Calu3 (cell line): ENCODE data around the gene ABI1. TPM values are rescaled to one million over a fixed set of nuclear protein-coding genes. Genes with fewer than 3 reads are reported as not detected.

ENCODE experiments used
- BruUV-seq: library from RNA; stranded (reverse); fragments of 400-500 nt; replicated peaks from 2 replicates; lab custom pipeline; 2021; lab: Mats Ljungman, UMichigan
- CTCF ChIA-PET: fragments of 300-600 bp; sonication (Branson Sonifier 250); formaldehyde crosslinking; loops from one replicate; lab custom pipeline; 2022; ENCODE audit warnings: antibody characterized with exemption; lab: Charles Lee
- DNase-seq: peaks from one replicate; pipeline ENCODE4 v3.0.0; 2022
- H3K27ac Mint-ChIP-seq: one replicate; pipeline ENCODE4 v1.8.0; 2022; ENCODE audit warnings: mixed read lengths; ENCODE audit not compliant: unreplicated experiment
- H3K27me3 Mint-ChIP-seq: one replicate; pipeline ENCODE4 v1.8.0; 2022; ENCODE audit warnings: mixed read lengths; ENCODE audit not compliant: unreplicated experiment
- H3K36me3 Mint-ChIP-seq: one replicate; pipeline ENCODE4 v1.8.0; 2022; ENCODE audit warnings: mild to moderate bottlenecking, moderate library complexity, mixed read lengths; ENCODE audit not compliant: insufficient read depth, unreplicated experiment
- H3K4me1 Mint-ChIP-seq: one replicate; pipeline ENCODE4 v1.8.0; 2022; ENCODE audit warnings: mild to moderate bottlenecking, low read depth, mixed read lengths; ENCODE audit not compliant: unreplicated experiment
- H3K4me3 Mint-ChIP-seq: one replicate; pipeline ENCODE4 v1.8.0; 2022; ENCODE audit warnings: mild to moderate bottlenecking, low read depth, moderate library complexity, mixed read lengths; ENCODE audit not compliant: unreplicated experiment
- H3K9me3 Mint-ChIP-seq: one replicate; pipeline ENCODE4 v1.8.0; 2022; ENCODE audit warnings: low read depth, mixed read lengths; ENCODE audit not compliant: unreplicated experiment
- intact Hi-C: fragments of 100-400 bp; cut with micrococcal nuclease; formaldehyde crosslinking; loops from one replicate; pipeline ENCODE4 v1.10.0; 2022; ENCODE audit not compliant: unreplicated experiment
- total RNA-seq: library from RNA; stranded (reverse); gene quantifications from 2 replicates; pipeline ENCODE4 v1.2.3, GENCODE V29; 2022
- TF ChIP-seq, protein P1 (sequence below): fragments of 200-600 bp; IDR thresholded peaks from one replicate; pipeline ENCODE4 v1.8.0; 2022; ENCODE audit warnings: antibody characterized with exemption; ENCODE audit not compliant: unreplicated experiment

Gene ABI1
- total RNA-seq, 1 experiment from 2014 or later = 61.9 TPM

DNA sequence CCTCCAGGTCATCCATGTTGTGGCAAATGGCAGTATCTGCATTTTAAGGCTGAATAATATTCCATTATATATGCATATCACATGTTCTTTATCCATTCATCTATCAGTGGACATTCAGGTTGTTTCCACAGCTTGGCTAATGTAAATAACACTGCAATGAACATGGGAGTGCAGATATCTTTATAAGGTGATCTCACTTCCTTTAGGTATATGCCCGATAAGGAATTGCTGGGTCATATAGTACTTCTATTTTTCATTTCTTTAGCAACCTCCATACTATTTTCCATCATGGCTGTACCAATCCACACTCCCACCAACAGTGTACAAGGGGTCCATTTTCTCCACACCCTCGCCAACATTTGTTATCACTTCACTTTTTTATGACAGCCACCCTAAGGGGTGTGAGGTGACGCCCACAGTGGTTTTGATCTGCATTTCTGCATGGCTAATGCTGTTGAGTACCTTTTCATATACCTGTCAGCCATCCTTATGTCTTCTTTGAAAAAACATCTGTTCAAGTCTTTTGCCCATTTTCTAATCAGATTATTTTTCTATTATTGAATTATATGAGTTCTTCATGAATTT lies 18.9 kb downstream of the ABI1 start:
- no TSS peak for BruUV-seq
- CTCF ChIA-PET = interaction anchor here (0.7 kb wide), 1 partner anchor 88 kb away, joined by 5 read pairs; no protein-coding TSS in a partner anchor
- no peak overlapping the region for H3K27ac Mint-ChIP-seq

GRCh38 chr10:26840938-26841732 lies 19.6 kb downstream of the ABI1 start:
- H3K27ac Mint-ChIP-seq = no peak overlapping the region
- no peaks in the 10 kb centered on the region for H3K9me3 Mint-ChIP-seq
- no peak overlapping the region for H3K4me3 Mint-ChIP-seq

More for the DNA sequence above, 18.9 kb downstream of the ABI1 start:
- H3K4me1 Mint-ChIP-seq = peaks cover 23% of the 10 kb centered on the region
- H3K9me3 Mint-ChIP-seq = no peaks in the 10 kb centered on the region
- H3K27me3 Mint-ChIP-seq = no peaks in the 10 kb centered on the region
- no peak overlapping the region for H3K4me3 Mint-ChIP-seq
- intact Hi-C loops = no loop called here
- TF ChIP-seq, protein P1, sequence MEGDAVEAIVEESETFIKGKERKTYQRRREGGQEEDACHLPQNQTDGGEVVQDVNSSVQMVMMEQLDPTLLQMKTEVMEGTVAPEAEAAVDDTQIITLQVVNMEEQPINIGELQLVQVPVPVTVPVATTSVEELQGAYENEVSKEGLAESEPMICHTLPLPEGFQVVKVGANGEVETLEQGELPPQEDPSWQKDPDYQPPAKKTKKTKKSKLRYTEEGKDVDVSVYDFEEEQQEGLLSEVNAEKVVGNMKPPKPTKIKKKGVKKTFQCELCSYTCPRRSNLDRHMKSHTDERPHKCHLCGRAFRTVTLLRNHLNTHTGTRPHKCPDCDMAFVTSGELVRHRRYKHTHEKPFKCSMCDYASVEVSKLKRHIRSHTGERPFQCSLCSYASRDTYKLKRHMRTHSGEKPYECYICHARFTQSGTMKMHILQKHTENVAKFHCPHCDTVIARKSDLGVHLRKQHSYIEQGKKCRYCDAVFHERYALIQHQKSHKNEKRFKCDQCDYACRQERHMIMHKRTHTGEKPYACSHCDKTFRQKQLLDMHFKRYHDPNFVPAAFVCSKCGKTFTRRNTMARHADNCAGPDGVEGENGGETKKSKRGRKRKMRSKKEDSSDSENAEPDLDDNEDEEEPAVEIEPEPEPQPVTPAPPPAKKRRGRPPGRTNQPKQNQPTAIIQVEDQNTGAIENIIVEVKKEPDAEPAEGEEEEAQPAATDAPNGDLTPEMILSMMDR = no peak
- H3K36me3 Mint-ChIP-seq = peaks cover 7% of the 10 kb centered on the region
- DNase-seq = no peak

GRCh38 chr10:26839966-26840627 lies 20.7 kb downstream of the ABI1 start:
- Mint-ChIP-seq H3K27ac (no peak overlapping the region), H3K4me1 (peaks cover 17% of the 10 kb centered on the region), H3K4me3 (no peak overlapping the region), H3K27me3 (no peaks in the 10 kb centered on the region), H3K9me3 (no peaks in the 10 kb centered on the region), H3K36me3 (peaks cover 4% of the 10 kb centered on the region)
- no TSS peak for BruUV-seq
- TF ChIP-seq, protein P1 = no peak
- no peak for DNase-seq
- intact Hi-C loops = no loop called here
- CTCF ChIA-PET = interaction anchor here (0.6 kb wide), 1 partner anchor 42 kb away, joined by 3 read pairs; no protein-coding TSS in a partner anchor

More at GRCh38 chr10:26840938-26841732, 19.6 kb downstream of the ABI1 start:
- H3K36me3 Mint-ChIP-seq = peaks cover 4% of the 10 kb centered on the region
- CTCF ChIA-PET = interaction anchor here (0.7 kb wide), 1 partner anchor 87 kb away, joined by 5 read pairs; no protein-coding TSS in a partner anchor
- TF ChIP-seq, protein P1 = no peak
- intact Hi-C loops = no loop called here
- peaks cover 17% of the 10 kb centered on the region for H3K4me1 Mint-ChIP-seq
- BruUV-seq = no TSS peak
- no peaks in the 10 kb centered on the region for H3K27me3 Mint-ChIP-seq
- no peak for DNase-seq

GRCh38 chr10:26837139-26837538 lies 23.6 kb downstream of the ABI1 start:
- CTCF ChIA-PET = interaction anchor here (0.6 kb wide), 1 partner anchor 150 kb away, joined by 5 read pairs; no protein-coding TSS in a partner anchor
- H3K27ac Mint-ChIP-seq = no peak overlapping the region
- DNase-seq = no peak
- H3K9me3 Mint-ChIP-seq = no peaks in the 10 kb centered on the region
- no peaks in the 10 kb centered on the region for H3K27me3 Mint-ChIP-seq
- no TSS peak for BruUV-seq
- no peak overlapping the region for H3K4me3 Mint-ChIP-seq
- peaks cover 9% of the 10 kb centered on the region for H3K4me1 Mint-ChIP-seq
- peaks cover 4% of the 10 kb centered on the region for H3K36me3 Mint-ChIP-seq
- TF ChIP-seq, protein P1 = no peak
- intact Hi-C loops = no loop called here
